Stimulated activated CD8-positive, alpha-beta memory T cell treated with anti-CD3 and anti-CD28 coated beads, Interleukin-15, amount 100 ng/mL, for 1 hour (primary cell): ENCODE results near the gene ZBTB11.
A peak's percentile ranks its signal among the peaks of the same experiment; 100 is the strongest.
"Not testable (repeated sequence)": the region's sequence is repeated elsewhere in the genome, so short reads cannot be mapped to it uniquely, and the experiment has no call there.

Experiments used
- DNase-seq: peaks from one replicate; pipeline ENCODE4 v3.0.0-alpha.2; 2020; ENCODE audit warnings: low read depth

ZBTB11 gene

DNA sequence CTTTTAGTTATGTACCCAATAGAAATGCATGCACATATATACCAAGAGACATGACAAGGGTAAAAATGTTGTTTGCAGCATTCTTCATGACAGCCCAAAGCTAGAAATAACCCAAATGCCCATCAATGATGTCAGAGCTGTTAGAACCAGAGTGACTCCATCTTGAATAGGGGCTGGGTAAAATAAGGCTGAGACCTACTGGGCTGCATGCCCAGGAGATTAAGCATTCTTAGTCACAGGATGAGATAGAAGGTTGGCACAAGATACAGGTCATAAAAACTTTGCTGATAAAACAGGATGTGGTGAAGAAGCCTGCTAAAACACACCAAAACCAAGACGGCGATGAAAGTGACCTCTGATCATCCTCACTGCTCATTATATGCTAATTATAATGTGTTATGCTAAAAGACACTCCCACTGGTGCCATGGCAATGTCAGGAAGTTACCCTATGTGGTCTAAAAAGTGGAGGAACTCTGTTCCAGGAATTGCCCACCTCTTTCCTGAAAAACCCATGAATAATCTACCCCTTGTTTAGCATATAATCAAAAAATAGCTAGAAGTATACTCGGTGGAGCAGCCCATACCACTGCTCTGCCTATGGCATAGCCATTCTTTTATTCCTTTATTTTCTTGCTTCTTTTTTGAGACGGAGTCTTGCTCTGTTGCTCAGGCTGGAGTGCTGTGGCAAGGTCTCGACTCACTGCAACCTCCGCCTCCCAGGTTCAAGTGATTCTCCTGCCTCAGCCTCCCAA is 32.9 kb downstream of the ZBTB11 start:
- peak; percentile 14 for DNase-seq

GRCh38 chr3:101643009-101643844 is 33.7 kb downstream of the ZBTB11 start:
- DNase-seq = no peak

GRCh38 chr3:101642441-101642840 is 34.5 kb downstream of the ZBTB11 start:
- no peak for DNase-seq

- DNase-seq = not testable (repeated sequence)
Measured at GRCh38 chr3:101641397-101642115, 35.4 kb downstream of the ZBTB11 start.

DNA sequence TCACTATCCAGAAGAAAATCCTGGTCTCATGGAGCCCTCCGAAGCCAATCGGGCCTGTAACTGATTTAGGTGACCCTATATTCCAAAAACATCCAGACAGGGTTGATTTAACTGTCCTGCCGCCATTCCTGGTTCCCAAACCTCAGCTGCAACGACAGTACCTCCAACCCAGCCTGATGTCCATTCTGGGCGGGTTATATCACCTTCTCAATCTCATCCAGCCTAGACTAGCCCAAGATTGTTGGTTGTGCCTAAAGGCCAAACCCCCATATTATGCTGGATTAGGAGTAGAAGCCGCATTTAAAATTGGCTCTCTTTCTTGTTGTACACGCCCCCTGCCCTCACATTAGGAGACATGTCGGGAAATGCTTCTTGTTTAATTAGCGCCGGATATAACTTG is 36.7 kb downstream of the ZBTB11 start:
- no peak for DNase-seq

DNA sequence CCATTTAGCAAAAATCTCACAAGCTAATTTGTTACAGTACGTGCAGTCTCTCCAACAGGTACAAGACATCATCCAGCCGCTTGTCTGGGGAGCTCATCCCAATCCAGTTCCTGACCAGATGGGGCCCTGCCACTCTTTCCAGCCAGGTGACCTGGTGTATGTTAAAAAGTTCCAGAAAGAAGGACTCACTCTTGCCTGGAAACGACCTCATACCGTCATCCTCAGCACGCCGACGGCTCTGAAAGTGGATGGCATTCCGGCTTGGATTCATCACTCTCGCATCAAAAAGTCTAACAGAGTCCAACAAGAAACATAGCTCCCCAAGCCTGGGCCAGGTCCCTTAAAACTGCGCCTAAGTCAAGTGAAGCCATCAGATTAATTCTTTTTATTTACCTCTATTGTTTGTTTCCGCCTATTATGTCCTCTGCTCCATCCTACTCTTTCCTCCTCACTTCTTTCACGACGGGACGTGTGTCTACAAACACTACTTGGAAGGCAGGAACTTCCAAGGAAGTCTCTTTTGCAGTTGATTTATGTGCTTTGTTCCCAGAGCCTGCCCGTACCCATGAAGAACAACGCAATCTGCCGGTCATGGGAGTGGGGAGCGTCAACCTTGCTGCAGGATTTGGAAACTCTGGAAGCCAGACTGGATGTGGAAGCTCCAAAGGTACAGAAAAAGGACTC is 37.5 kb downstream of the ZBTB11 start:
- DNase-seq = no peak

DNA sequence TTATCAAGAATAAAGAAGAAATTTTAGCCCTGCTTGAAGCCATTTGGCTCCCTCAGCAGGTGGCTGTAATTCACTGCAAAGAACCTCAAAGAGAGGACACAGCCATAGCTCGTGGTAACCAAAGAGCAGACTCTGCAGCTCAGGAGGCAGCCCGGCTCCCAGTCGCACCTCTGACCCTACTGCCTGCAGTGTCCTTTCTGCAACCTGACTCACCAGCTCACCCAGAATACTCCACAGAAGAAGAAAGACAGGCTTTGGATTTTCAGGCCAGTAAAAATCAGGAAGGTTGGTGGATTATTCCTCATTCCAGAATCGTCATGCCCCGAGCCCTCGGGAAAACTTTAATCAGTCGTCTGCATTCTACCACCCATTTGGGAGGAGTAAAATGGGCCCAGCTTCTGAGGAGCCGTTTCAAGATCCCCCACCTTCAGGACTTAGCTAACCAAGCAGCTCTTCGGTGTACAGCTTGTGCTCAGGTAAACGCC is 38.6 kb downstream of the ZBTB11 start:
- no peak for DNase-seq

- no peak for DNase-seq
Measured at GRCh38 chr3:101637451-101637850, 39.5 kb downstream of the ZBTB11 start.

DNA sequence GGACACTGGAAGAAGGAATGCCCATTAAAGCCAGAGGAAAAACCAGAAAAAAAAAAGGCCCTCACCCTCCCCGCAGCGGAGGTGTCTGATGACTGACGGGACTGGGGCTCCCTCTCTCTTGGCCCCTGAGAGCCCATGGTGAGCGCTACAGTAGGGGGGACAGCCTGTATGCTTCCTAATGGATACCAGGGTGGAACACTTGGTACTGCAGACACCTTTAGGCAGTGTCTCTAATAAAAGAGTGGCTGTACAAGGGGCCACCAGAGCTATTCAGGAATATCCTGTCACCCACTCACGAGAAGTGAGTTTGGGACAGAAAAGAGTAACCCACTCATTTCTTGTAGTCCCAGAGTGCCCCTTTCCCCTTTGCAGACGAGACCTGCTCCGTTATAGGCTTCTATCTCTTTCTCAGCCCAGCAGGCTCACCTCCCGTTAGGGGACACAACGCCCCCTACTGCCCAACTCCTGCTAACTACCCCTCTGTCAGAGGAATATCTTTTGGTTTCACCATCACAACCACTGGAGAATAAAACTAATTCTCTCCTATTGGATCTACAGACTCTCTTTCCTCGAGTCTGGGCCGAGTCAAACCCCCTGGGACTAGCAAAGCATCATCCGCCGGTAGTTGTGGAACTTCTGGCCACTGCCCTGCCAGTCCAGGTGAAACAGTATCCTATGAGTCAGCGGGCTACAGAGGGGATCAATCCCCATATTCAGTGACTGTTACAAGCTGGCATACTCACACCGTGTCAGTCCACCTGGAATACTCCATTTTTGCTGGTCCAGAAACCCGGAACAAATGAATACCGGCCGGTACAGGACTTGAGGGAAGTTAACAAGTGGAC is 40.8 kb downstream of the ZBTB11 start:
- peak; percentile 50 for DNase-seq

- no peak for DNase-seq
Measured at GRCh38 chr3:101635345-101635744, 41.6 kb downstream of the ZBTB11 start.

DNA sequence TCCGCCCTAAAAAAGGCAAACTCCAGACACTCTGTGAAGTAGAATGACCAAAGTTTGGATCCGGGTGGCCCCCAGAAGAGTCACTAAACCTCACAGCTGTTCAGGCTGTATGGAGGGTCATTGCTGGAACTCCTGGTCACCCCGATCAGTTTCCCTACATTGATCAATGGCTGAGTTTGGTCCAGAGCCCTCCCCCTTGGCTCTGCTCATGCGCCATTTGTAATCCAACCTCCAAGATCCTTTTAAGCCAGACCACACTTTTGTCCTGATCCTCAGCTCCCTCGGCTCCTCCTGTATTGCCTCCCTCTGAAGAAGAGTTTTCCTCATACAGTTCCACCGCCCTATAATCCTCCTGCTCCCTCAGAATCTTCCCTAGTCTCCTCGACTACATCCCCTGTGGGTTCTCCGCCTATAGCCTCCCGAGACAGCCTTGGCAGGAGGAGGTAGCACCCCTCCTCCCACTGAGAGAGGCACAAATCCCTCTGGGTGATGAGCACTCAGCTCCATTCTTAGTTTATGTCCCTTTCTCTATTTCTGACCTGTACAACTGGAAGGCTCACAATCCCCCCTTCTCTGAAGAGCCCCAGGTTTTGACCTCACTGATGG is 42.2 kb downstream of the ZBTB11 start:
- DNase-seq = no peak

DNA sequence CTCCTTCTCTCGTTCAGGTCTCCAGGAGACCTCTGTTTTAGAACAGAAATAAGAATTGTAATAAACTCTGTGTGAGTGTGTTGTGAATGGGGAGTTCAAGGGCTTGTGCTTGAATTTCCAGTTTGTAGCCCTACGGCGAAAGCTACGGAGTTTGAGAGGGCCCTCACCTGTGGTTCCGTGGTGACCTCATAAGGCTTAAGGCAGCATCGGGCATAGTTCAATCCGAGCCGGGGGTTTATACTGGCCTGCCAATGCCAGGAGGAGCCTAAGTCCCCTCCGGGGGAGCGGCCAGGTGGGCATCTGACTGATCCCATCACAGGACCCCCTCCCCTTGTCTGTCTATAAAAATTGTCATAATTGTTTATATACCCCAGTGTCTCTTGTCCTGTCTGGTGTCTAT is 43.7 kb downstream of the ZBTB11 start:
- no peak for DNase-seq

GRCh38 chr3:101632586-101632985 is 44.3 kb downstream of the ZBTB11 start:
- DNase-seq = no peak

DNA sequence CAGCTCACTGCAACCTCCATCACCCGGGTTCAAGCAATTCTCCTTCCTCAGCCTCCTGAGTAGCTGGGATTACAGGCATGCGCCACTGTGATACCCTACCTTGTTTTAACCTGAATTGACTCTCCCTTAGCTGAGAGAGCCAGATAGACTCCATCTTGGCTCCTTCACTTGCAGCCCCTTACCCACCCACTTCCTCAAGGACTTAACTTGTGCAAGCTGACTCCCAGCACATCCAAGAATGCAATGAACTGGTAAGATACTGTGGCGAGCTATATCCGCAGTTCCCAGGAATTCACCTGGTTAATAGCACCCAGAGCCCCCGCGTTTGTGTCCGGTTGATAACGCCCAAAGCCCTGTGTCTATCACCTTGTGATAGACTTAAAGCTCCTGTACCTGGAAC is 45.0 kb downstream of the ZBTB11 start:
- not testable (repeated sequence) for DNase-seq

DNA sequence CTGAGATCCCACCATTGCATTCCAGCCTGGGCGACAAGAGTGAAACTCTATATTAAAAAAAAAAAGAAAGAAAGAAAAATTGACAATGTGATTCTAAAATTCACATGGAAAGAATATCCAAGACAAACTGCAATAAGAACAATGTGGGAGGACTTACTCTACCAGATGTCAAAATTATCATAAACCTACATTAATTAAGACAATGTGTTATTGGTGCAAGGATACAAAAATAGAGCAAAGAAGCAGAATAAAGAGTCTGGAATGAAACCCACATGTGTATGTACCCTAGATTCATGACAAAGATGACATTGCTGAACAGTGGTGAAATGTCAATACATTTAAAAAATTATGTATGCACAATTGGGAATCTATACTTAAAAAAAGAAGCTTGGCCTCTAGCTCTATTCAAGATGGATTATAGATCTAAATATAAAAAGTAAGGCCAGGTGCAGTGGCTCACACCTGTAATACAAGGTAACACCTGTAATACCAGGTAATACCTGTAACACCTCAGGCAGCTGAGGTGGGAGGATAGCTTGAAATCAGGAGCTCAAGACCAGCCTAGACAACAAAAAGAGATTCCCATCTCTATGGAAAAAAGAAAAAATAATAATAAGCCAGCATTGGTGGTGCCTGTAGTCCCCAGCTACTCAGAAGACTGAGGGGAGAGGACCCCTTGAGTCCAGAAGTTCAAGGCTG is 45.7 kb downstream of the ZBTB11 start:
- DNase-seq = no peak

- DNase-seq = no peak
Measured at GRCh38 chr3:101629219-101629618, 47.7 kb downstream of the ZBTB11 start.

GRCh38 chr3:101625879-101626278 is 51.1 kb downstream of the ZBTB11 start:
- no peak for DNase-seq

DNA sequence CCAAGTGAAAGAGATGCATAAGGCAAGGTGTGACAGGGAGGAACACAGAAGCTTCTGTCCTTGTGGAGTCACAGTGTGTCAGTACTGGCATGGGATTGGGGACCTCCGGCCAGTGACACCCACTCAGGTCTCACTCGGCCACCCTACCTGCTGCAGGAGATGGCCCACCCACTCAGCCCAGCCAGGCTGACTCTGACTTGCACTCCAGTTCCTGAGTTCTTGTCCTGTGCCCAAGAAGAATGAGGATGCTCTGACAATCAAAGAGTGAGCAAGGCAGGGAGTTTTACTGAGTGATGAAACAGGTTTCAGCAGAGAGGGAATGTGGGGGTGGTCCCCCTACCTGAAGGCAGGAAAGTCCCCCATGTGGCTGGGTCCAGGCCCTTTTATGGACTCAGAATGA is 52.1 kb downstream of the ZBTB11 start:
- DNase-seq = no peak

- no peak for DNase-seq
Measured at GRCh38 chr3:101623656-101624055, 53.3 kb downstream of the ZBTB11 start.

- DNase-seq = no peak
Measured at GRCh38 chr3:101619734-101620133, 57.2 kb downstream of the ZBTB11 start.
